Ishikawa (cell line): ENCODE measurements around the gene KIN.

ENCODE experiments used
- CEBPB ChIP-seq: IDR thresholded peaks from 2 replicates; pipeline ENCODE4 v1.6.1; 2012
- FOXM1 ChIP-seq: IDR thresholded peaks from 2 replicates; pipeline ENCODE4 v1.6.1; 2012; ENCODE audit warnings: low read depth, borderline replicate concordance
- NFIC ChIP-seq: IDR thresholded peaks from 2 replicates; pipeline ENCODE4 v1.6.1; 2012
- REST ChIP-seq: IDR thresholded peaks from 2 replicates; pipeline ENCODE4 v1.6.1; 2012; ENCODE audit warnings: low read depth, mild to moderate bottlenecking
- USF1 ChIP-seq: IDR thresholded peaks from 2 replicates; pipeline ENCODE4 v1.6.1; 2012
- TF ChIP-seq, protein P1 (sequence below): IDR thresholded peaks from 2 replicates; pipeline ENCODE4 v1.6.1; 2012

GRCh38 chr10:7802606-7803005 lies 14.8 kb upstream of the KIN start:
- TF ChIP-seq FOXM1 (no peak), NFIC (no peak), REST (no peak), USF1 (no peak), CEBPB (no peak)
- TF ChIP-seq, protein P1, sequence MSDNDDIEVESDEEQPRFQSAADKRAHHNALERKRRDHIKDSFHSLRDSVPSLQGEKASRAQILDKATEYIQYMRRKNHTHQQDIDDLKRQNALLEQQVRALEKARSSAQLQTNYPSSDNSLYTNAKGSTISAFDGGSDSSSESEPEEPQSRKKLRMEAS = no peak
